HEK293T (cell line): ENCODE results near the gene TLCD5.

Source experiments
- CTCF ChIA-PET: fragments of 350-600 bp; formaldehyde crosslinking; extraction: SDS; loops from one replicate; lab custom pipeline; 2021; ENCODE audit warnings: antibody characterized with exemption, inconsistent platforms; lab: Yijun Ruan, JAX
- POLR2A ChIA-PET: fragments of 350-600 bp; formaldehyde crosslinking; extraction: SDS; loops from one replicate; lab custom pipeline; 2020; ENCODE audit warnings: antibody characterized with exemption, inconsistent platforms; lab: Yijun Ruan, JAX
- DNase-seq: peaks from one replicate; pipeline ENCODE4 v3.0.0; 2012; ENCODE audit warnings: mixed read lengths; ENCODE audit errors: extremely low spot score
- ARNT ChIP-seq: fragments of 450-650 bp; IDR thresholded peaks from 2 replicates; pipeline ENCODE4 v1.6.1; 2017; ENCODE audit warnings: mild to moderate bottlenecking
- BHLHE40 ChIP-seq: fragments of 450-650 bp; IDR thresholded peaks from 2 replicates; pipeline ENCODE4 v1.6.1; 2016; ENCODE audit warnings: mild to moderate bottlenecking, moderate library complexity, borderline replicate concordance
- CTBP1 ChIP-seq: fragments of 450-650 bp; IDR thresholded peaks from 2 replicates; pipeline ENCODE4 v1.6.1; 2016; ENCODE audit warnings: borderline replicate concordance
- ELF4 ChIP-seq: fragments of 450-650 bp; IDR thresholded peaks from 2 replicates; pipeline ENCODE4 v1.6.1; 2017; ENCODE audit warnings: antibody characterized with exemption
- FOXA1 ChIP-seq: fragments of 450-650 bp; IDR thresholded peaks from 2 replicates; pipeline ENCODE4 v1.6.1; 2016; ENCODE audit warnings: mild to moderate bottlenecking
- FOXK2 ChIP-seq: fragments of 450-650 bp; IDR thresholded peaks from 2 replicates; pipeline ENCODE4 v1.6.1; 2016; ENCODE audit warnings: mild to moderate bottlenecking
- FOXM1 ChIP-seq: fragments of 450-650 bp; IDR thresholded peaks from 2 replicates; pipeline ENCODE4 v1.6.1; 2017; ENCODE audit warnings: mild to moderate bottlenecking, borderline replicate concordance
- HDGF ChIP-seq: fragments of 450-650 bp; IDR thresholded peaks from 2 replicates; pipeline ENCODE4 v1.6.1; 2017; ENCODE audit warnings: antibody characterized with exemption, borderline replicate concordance
- L3MBTL2 ChIP-seq: fragments of 450-650 bp; conservative IDR thresholded peaks from 2 replicates; pipeline ENCODE4 v1.6.1; 2016; ENCODE audit warnings: mild to moderate bottlenecking
- LEF1 ChIP-seq: fragments of 450-650 bp; IDR thresholded peaks from 2 replicates; pipeline ENCODE4 v1.6.1; 2017; ENCODE audit warnings: mild to moderate bottlenecking, borderline replicate concordance
- NFRKB ChIP-seq: fragments of 450-650 bp; IDR thresholded peaks from 2 replicates; pipeline ENCODE4 v1.6.1; 2016; ENCODE audit warnings: mild to moderate bottlenecking, moderate library complexity
- PKNOX1 ChIP-seq: fragments of 450-650 bp; IDR thresholded peaks from 2 replicates; pipeline ENCODE4 v1.6.1; 2016
- SP1 ChIP-seq: fragments of 450-650 bp; IDR thresholded peaks from 2 replicates; pipeline ENCODE4 v1.6.1; 2017
- SUZ12 ChIP-seq: fragments of 450-650 bp; IDR thresholded peaks from 2 replicates; pipeline ENCODE4 v1.6.1; 2016; ENCODE audit warnings: mild to moderate bottlenecking
- TARDBP ChIP-seq: fragments of 450-650 bp; IDR thresholded peaks from 2 replicates; pipeline ENCODE4 v1.6.1; 2016
- ZNF384 ChIP-seq: fragments of 450-650 bp; IDR thresholded peaks from 2 replicates; pipeline ENCODE4 v1.6.1; 2016

Gene TLCD5

GRCh38 chr11:120352405-120352804 lies 27.3 kb downstream of the TLCD5 start:
- no peak for TF ChIP-seq FOXM1
- no peak for TF ChIP-seq ARNT
- no peak for TF ChIP-seq ELF4
- no peak for TF ChIP-seq ZNF384
- TF ChIP-seq TARDBP = no peak
- TF ChIP-seq PKNOX1 = no peak
- TF ChIP-seq NFRKB = no peak
- TF ChIP-seq HDGF = no peak
- no peak for TF ChIP-seq BHLHE40
- no peak for TF ChIP-seq SP1
- no peak for TF ChIP-seq CTBP1
- no peak for TF ChIP-seq SUZ12
- no peak for TF ChIP-seq FOXK2
- TF ChIP-seq FOXA1 = no peak
- TF ChIP-seq L3MBTL2 = no peak
- no peak for TF ChIP-seq LEF1
- no peak for DNase-seq
- CTCF ChIA-PET = interaction anchor here (0.6 kb wide), 1 partner anchor 15 kb away, joined by 3 read pairs; no protein-coding TSS in a partner anchor
- POLR2A ChIA-PET = no interaction called here

GRCh38 chr11:120354068-120354467 lies 29.0 kb downstream of the TLCD5 start:
- no peak for TF ChIP-seq NFRKB
- TF ChIP-seq BHLHE40 = no peak
- no peak for TF ChIP-seq FOXK2
- no peak for TF ChIP-seq FOXM1
- no peak for TF ChIP-seq HDGF
- no peak for TF ChIP-seq ARNT
- TF ChIP-seq ELF4 = no peak
- DNase-seq = no peak
- POLR2A ChIA-PET = no interaction called here
- CTCF ChIA-PET = no interaction called here

GRCh38 chr11:120354779-120355178 lies 29.7 kb downstream of the TLCD5 start:
- ChIA-PET CTCF (no interaction called here), POLR2A (no interaction called here)
- no peak for DNase-seq

GRCh38 chr11:120357620-120358019 lies 32.5 kb downstream of the TLCD5 start:
- TF ChIP-seq PKNOX1 (no peak), ZNF384 (no peak), TARDBP (no peak), ELF4 (no peak), CTBP1 (no peak), SUZ12 (no peak), FOXM1 (no peak), ARNT (no peak), FOXA1 (no peak), SP1 (no peak), LEF1 (no peak), L3MBTL2 (no peak), FOXK2 (no peak), NFRKB (no peak), BHLHE40 (no peak), HDGF (no peak)
- CTCF ChIA-PET = no interaction called here
- POLR2A ChIA-PET = no interaction called here
- DNase-seq = no peak

More at GRCh38 chr11:120354779-120355178, 29.7 kb downstream of the TLCD5 start:
- TF ChIP-seq ARNT (no peak), ZNF384 (no peak), LEF1 (no peak), HDGF (no peak), PKNOX1 (no peak), ELF4 (no peak), BHLHE40 (no peak), FOXA1 (no peak)

GRCh38 chr11:120358729-120359128 lies 33.6 kb downstream of the TLCD5 start:
- POLR2A ChIA-PET = no interaction called here

GRCh38 chr11:120363436-120363835 lies 38.3 kb downstream of the TLCD5 start:
- ChIA-PET POLR2A (interaction anchor here (1.1 kb wide), 1 partner anchor 9 kb away, joined by 4 read pairs; no protein-coding TSS in a partner anchor), CTCF (interaction anchor here (1.2 kb wide), 1 partner anchor 28 kb away, joined by 4 read pairs; no protein-coding TSS in a partner anchor)
- TF ChIP-seq ELF4 (no peak), LEF1 (no peak), TARDBP (no peak), ZNF384 (no peak), PKNOX1 (no peak), L3MBTL2 (no peak), CTBP1 (no peak), ARNT (no peak), SP1 (no peak), FOXA1 (no peak), FOXK2 (no peak), BHLHE40 (no peak), NFRKB (no peak), FOXM1 (no peak), SUZ12 (no peak), HDGF (no peak)
- DNase-seq = no peak

More at GRCh38 chr11:120358729-120359128, 33.6 kb downstream of the TLCD5 start:
- CTCF ChIA-PET = no interaction called here
- no peak for DNase-seq
- no peak for TF ChIP-seq CTBP1
- TF ChIP-seq HDGF = no peak
- TF ChIP-seq BHLHE40 = no peak
- no peak for TF ChIP-seq PKNOX1
- TF ChIP-seq FOXM1 = no peak
- no peak for TF ChIP-seq LEF1
- TF ChIP-seq ELF4 = no peak
